Stimulated activated naive CD8-positive, alpha-beta T cell treated with anti-CD3 and anti-CD28 coated beads, Interleukin-15, Interleukin-2, amounts not matched to agents 100 U/mL and 50 U/mL, for 24 hours (primary cell): ENCODE data around the gene CD99.
"Not testable (repeated sequence)": the region's sequence is repeated elsewhere in the genome, so short reads cannot be mapped to it uniquely, and the experiment has no call there.

Experiments used
- ATAC-seq: fragments of 150-1000 bp; cut with Tn5 transposase; one replicate; pipeline ENCODE4 v1.10.0; 2021
- DNase-seq: peaks from one replicate; pipeline ENCODE4 v3.0.0; 2021

The CD99 gene

DNA sequence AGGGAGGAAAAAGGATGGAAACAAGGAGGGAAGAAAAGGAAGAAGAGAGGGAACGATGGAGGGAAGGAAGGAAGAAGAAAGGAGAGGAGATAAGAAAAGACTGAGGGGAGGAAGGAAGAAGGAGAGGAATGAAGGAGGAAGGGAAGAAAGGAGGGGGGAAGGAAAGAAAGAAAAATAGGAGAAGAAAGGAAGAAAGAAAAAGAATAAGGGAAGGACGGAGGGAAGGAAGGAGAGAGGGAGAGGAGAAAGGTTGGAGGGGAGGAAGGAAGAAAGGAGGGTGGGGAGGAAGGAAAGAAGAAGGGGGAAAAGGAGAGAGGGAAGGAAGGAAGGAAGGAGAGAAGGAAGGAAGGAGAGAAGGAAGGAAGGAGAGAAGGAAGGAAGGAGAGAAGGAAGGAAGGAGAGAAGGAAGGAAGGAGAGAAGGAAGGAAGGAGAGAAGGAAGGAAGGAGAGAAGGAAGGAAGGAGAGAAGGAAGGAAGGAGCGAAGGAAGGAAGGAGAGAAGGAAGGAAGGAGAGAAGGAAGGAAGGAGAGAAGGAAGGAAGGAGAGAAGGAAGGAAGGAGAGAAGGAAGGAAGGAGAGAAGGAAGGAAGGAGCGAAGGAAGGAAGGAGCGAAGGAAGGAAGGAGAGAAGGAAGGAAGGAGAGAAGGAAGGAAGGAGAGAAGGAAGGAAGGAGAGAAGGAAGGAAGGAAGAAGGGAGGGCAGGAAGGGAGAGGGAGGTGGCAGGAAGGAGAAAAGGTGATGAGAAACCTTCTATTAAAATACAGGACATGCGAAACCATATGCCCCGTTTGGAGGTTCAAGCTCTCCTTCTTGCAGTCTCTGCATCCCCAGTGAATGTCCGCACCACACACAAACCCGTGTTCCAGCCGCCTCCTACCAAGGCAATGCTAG, 82.3 kb downstream of the CD99 start:
- ATAC-seq, DNase-seq: not testable (repeated sequence)

DNA sequence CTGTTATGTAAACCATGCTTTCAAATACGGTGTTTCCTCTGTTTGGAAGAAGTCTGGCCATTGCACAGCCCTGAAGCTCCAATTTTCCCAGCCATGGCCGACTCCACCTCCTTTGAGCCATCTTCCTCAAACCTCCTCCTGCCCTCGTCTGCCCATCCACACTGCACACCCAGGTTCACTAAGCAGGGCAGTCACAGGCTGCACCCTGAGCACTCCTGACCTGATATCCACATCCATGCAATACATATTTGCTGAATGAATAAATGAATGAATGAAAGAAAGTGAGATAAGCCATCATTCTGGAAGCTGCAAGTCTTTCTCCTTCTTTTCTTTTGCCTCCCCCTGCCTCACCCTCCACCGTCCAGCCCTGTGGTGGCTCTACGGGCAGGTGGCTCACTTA, 83.0 kb downstream of the CD99 start:
- no peak for ATAC-seq

DNA sequence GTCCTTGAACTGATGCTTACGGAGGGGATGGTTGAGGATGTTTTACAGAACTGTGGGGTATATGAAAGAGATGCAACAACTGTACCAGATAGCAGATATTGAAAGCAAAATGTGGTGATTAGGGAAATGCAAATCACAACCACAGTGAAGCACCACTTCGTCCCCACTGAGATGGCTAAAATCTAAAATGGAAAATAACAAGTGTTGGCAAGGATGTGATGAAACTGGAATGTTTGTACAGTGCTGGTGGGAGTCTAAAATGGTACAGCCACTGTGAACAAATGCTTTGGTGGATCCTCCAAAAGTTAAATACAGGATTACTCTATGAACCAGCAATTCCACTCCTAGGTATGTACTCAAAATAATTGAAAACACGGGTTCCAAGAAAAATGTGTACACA, 83.7 kb downstream of the CD99 start:
- DNase-seq (no peak), ATAC-seq (no peak)

More for the DNA sequence above, 83.0 kb downstream of the CD99 start:
- DNase-seq = no peak

- not testable (repeated sequence) for ATAC-seq
Measured at GRCh38 chrX:2780472-2781225, 89.6 kb downstream of the CD99 start.

GRCh38 chrX:2781226-2781571, 90.1 kb downstream of the CD99 start:
- ATAC-seq (no peak), DNase-seq (no peak)

More at GRCh38 chrX:2780472-2781225, 89.6 kb downstream of the CD99 start:
- not testable (repeated sequence) for DNase-seq

DNA sequence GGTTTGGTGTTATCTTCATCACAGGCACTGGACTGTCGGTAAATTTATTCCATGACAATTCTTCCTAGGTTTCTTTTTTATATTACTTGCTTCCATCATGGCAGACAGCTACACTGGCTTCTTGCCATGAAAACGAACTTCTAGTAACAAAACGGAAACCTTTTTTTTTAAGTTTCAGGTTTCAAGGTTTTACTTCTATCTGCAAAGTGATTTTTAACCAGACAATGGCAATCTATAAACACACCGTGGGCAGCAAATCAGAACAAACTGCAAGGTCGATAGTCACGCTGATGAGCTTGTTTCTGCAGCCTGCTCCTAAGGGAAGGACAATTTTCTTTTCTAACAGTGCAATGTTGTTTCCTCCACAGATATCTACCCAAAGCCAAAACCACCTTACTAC, 90.6 kb downstream of the CD99 start:
- ATAC-seq = no peak
- DNase-seq = no peak

GRCh38 chrX:2782171-2782570, 91.1 kb downstream of the CD99 start:
- ATAC-seq (no peak), DNase-seq (no peak)

DNA sequence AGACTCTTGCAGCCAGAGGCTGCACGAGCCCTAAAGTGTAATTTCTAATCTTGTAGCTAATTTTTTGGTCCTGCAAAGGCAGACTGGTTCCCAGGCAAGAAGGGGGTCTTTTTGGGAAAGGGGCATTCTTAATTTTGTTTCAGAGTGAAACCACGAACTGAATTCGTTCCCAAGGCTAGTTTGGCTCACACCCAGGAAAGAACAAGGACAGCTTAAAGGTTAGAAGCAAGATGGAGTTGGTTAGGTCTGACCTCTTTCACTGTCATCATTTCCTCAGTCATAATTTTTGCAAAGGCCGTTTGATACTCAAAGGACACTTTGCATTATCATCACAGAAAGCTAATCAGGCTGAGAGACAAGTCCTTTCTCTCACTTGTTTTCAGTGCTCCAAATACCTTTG, 91.7 kb downstream of the CD99 start:
- ATAC-seq (no peak), DNase-seq (no peak)

- no peak for DNase-seq
- ATAC-seq = no peak
Measured at GRCh38 chrX:2784026-2784425, 92.9 kb downstream of the CD99 start.

GRCh38 chrX:2785538-2785937, 94.4 kb downstream of the CD99 start:
- ATAC-seq (no peak), DNase-seq (no peak)

GRCh38 chrX:2788980-2789379, 97.9 kb downstream of the CD99 start:
- ATAC-seq = no peak
- no peak for DNase-seq

GRCh38 chrX:2789569-2789968, 98.5 kb downstream of the CD99 start:
- DNase-seq (no peak), ATAC-seq (no peak)
